K562 (cell line): ENCODE data around the gene KIF26B. TPM values are rescaled to one million over a fixed set of nuclear protein-coding genes. Genes with fewer than 3 reads are reported as not detected.

Source experiments
- ATAC-seq: fragments of 200-7000 bp; cut with Tn5 transposase; 3 replicates; pipeline ENCODE4 v1.9.1; 2020; ENCODE audit warnings: moderate library complexity
- BruUV-seq: library from RNA; stranded (reverse); fragments of 400-500 nt; replicated peaks from 2 replicates; lab custom pipeline; 2021; lab: Mats Ljungman, UMichigan
- CTCF ChIA-PET: fragments of 300-600 bp; formaldehyde crosslinking; extraction: SDS; loops from one replicate; lab custom pipeline; 2021; ENCODE audit warnings: low intra/inter-chr PET ratio; lab: Yijun Ruan, JAX
- POLR2A ChIA-PET: fragments of 300-600, 350-650 bp; sonication (Branson Sonifier 250); formaldehyde crosslinking; extraction: SDS; loops from one replicate; lab custom pipeline; 2021; ENCODE audit warnings: antibody characterized with exemption, inconsistent platforms; lab: Yijun Ruan, JAX
- DNase-seq, 4 experiments: peaks; one replicate each; pipeline versions ENCODE4 v3.0.0 to v3.0.0-alpha.2; 2011 to 2018; ENCODE audit warnings: low spot score in 3 of 4, mixed read lengths in 3 of 4; ENCODE audit errors: extremely low read depth in 1 of 4
- FAIRE-seq: peaks from 2 replicates; lab custom pipeline; 2011; peaks lifted over from hg19 to GRCh38; lab: Jason Lieb, UNC
- H2AFZ ChIP-seq: 2 replicates; pipeline ENCODE4 v1.6.0; 2011; ENCODE audit warnings: low read depth, low read length, control low read depth, inconsistent platforms
- H3K27ac ChIP-seq: fragments of 200-600 bp; 3 replicates; pipeline ENCODE4 v1.8.0; 2011; ENCODE audit warnings: low read depth, mild to moderate bottlenecking, control low read depth, inconsistent platforms, low read length, moderate library complexity, mixed read lengths; ENCODE audit errors: extremely low read depth
- H3K27me3 ChIP-seq, 2 experiments: fragments of 300-600 bp in 1 of 2; 2 replicates in 1 of 2; 3 replicates in 1 of 2; pipeline versions ENCODE4 v1.6.0 to v1.8.0; 2011; ENCODE audit warnings: inconsistent platforms in 2 of 2, low read length in 2 of 2, mild to moderate bottlenecking in 1 of 2, mixed read lengths in 1 of 2, moderate library complexity in 1 of 2; ENCODE audit not compliant: control insufficient read depth in 2 of 2, insufficient read depth in 2 of 2
- H3K36me3 ChIP-seq: fragments of 300-600 bp; 3 replicates; pipeline ENCODE4 v1.8.0; 2011; ENCODE audit warnings: mild to moderate bottlenecking, low read length, inconsistent platforms; ENCODE audit not compliant: control insufficient read depth, insufficient read depth
- H3K4me1 ChIP-seq, 2 experiments: fragments of 200-600 bp in 1 of 2; replicated peaks in 1 of 2; 2 replicates in 1 of 2; 3 replicates in 1 of 2; pipeline versions ENCODE4 v1.5.1 to v1.8.0; 2011; ENCODE audit warnings: inconsistent platforms in 2 of 2, low read length in 2 of 2, mild to moderate bottlenecking in 1 of 2, mixed read lengths in 1 of 2, moderate library complexity in 1 of 2; ENCODE audit not compliant: control insufficient read depth in 2 of 2, insufficient read depth in 2 of 2
- H3K4me2 ChIP-seq: 2 replicates; pipeline ENCODE4 v1.6.1; 2011; ENCODE audit warnings: low read length, control low read depth, inconsistent platforms, mixed read lengths; ENCODE audit not compliant: insufficient read depth
- H3K4me3 ChIP-seq: fragments of 200-600 bp; sonication (generic), shearing (Covaris generic); 2 replicates; pipeline ENCODE4 v1.5.1; 2016; ENCODE audit warnings: control low read depth, inconsistent platforms
- H3K79me2 ChIP-seq: fragments of 200-600 bp; 3 replicates; pipeline ENCODE4 v1.8.0; 2011; ENCODE audit warnings: low read length, inconsistent platforms; ENCODE audit not compliant: control insufficient read depth, insufficient read depth
- H3K9ac ChIP-seq, 2 experiments: 2 replicates each; pipeline versions ENCODE4 v1.6.0 to v1.6.1; 2011; ENCODE audit warnings: low read depth in 2 of 2, low read length in 2 of 2, control low read depth in 1 of 2, inconsistent platforms in 1 of 2, mild to moderate bottlenecking in 1 of 2, mixed read lengths in 1 of 2; ENCODE audit not compliant: insufficient read depth in 1 of 2
- H3K9me1 ChIP-seq: one replicate; pipeline ENCODE4 v1.6.0; 2011; ENCODE audit warnings: inconsistent platforms, mild to moderate bottlenecking, low read length, moderate library complexity; ENCODE audit not compliant: control insufficient read depth, insufficient read depth
- H3K9me3 ChIP-seq: replicated peaks from 2 replicates; pipeline ENCODE4 v1.5.1; 2011; ENCODE audit warnings: low read depth, low read length, inconsistent platforms; ENCODE audit not compliant: control insufficient read depth, insufficient read depth
- H4K20me1 ChIP-seq: replicated peaks from 2 replicates; pipeline ENCODE4 v1.6.1; 2011; ENCODE audit warnings: low read length, inconsistent platforms, mixed read lengths; ENCODE audit not compliant: control insufficient read depth, insufficient read depth
- NCOR1 ChIP-seq: fragments of 450-650 bp; IDR thresholded peaks from 2 replicates; pipeline ENCODE4 v1.6.1; 2016; ENCODE audit warnings: mild to moderate bottlenecking, moderate library complexity
- NFIC ChIP-seq: fragments of 450-650 bp; IDR thresholded peaks from 2 replicates; pipeline ENCODE4 v1.6.1; 2017; ENCODE audit warnings: mild to moderate bottlenecking, inconsistent platforms
- POLR2A ChIP-seq: fragments of 450-650 bp; conservative IDR thresholded peaks from 2 replicates; pipeline ENCODE4 v1.6.1; 2016
- TRIM28 ChIP-seq: fragments of 450-650 bp; IDR thresholded peaks from 2 replicates; pipeline ENCODE4 v1.6.1; 2017
- ZNF76 ChIP-seq: fragments of 250-450 bp; sonication (Bioruptor Pico); IDR thresholded peaks from 2 replicates; pipeline ENCODE4 v1.4.0; 2020; ENCODE audit warnings: mild to moderate bottlenecking, moderate library complexity, borderline replicate concordance
- WGBS: fragments of 100-300 bp; shearing (Covaris generic); methylation state at CpG from one replicate; pipeline ENCODE4 v1.1.6; 2016; ENCODE audit warnings: low coverage, mixed read lengths; ENCODE audit not compliant: insufficient coverage; ENCODE audit errors: missing lambda C conversion rate; 5-methylcytosine and 5-hydroxymethylcytosine counted together
- in situ Hi-C: fragments of 300-500 bp; cut with MboI; formaldehyde crosslinking; loops from 4 replicates; pipeline ENCODE4 v1.15.0; 2018; ENCODE audit warnings: inconsistent platforms, mixed read lengths
- intact Hi-C: fragments of 100-400 bp; cut with micrococcal nuclease; formaldehyde crosslinking; loops from 2 replicates; pipeline ENCODE4 v1.14.2; 2022
- polyA plus RNA-seq, 8 experiments: library from polyadenylated mRNA; depleted of rRNA in 4 of 8; stranded (reverse) in 5 of 8; unstranded in 3 of 8; fragments of >200 nt; fragmentation: Nextera tagmentation in 2 of 8; fragmentation: Illumina TruSeq in 1 of 8; extraction: Ambion mirVana in 2 of 8; extraction: Trizol in 1 of 8; gene quantifications; 2 replicates each; pipeline versions ENCODE4 v1.2.1 to v1.2.3, GENCODE V29; 2011 to 2014; ENCODE audit warnings: inconsistent platforms in 1 of 8, missing spikeins in 1 of 8
- total RNA-seq, 7 experiments: library from RNA; depleted of rRNA in 6 of 7; stranded (reverse); fragments of >200 nt in 6 of 7; fragmentation: Illumina TruSeq in 2 of 7; extraction: Trizol in 2 of 7; gene quantifications; 2 replicates each; pipeline versions ENCODE4 v1.2.1 to v1.2.3, GENCODE V29; 2011 to 2021; ENCODE audit warnings: low replicate concordance in 1 of 7

Gene KIF26B
- total and polyA plus RNA-seq, 9 of the 15 experiments (the other 6 are each of a cell fraction or from before 2014, with no cell fraction given) = 0.02 to 0.08 (median 0.03) TPM; not detected in 6

DNA sequence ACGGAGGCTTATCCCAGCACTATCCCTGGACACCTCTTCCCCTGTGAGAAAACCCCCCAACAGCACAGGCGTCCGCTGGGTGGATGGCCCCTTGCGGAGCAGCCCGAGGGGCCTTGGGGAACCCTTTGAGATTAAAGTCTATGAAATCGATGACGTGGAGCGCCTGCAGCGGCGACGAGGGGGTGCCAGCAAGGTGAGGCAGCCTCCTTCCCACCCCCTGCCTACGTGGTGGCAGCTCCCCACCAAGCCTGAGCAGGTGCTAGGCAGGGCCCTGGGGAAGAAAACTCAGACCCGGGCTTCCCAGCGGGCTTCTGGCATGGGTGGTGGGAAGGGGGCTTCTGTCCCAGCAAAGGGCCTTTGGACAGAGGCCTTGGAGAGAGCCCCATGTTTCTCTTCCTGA lies 543.3 kb downstream of the KIF26B start:
- no peak for ATAC-seq
- POLR2A ChIA-PET = no interaction called here
- BruUV-seq = no TSS peak
- no peak for TF ChIP-seq ZNF76 (CRISPR knock-in tag)
- no peak for TF ChIP-seq NCOR1
- no peak for TF ChIP-seq TRIM28
- no peak overlapping the region for H3K27ac ChIP-seq
- no peak overlapping the region for H3K4me2 ChIP-seq
- CTCF ChIA-PET = no interaction called here
- no peaks in the 10 kb centered on the region; the same call in none of the 2 replicates for H4K20me1 ChIP-seq
- intact Hi-C loops = no loop called here
- no peaks in the 10 kb centered on the region for H3K4me1 ChIP-seq
- no peaks in the 10 kb centered on the region for H3K9me1 ChIP-seq
- no peak for DNase-seq
- H3K9me3 ChIP-seq = no peaks in the 10 kb centered on the region
- in situ Hi-C loops = no loop called here
- H3K4me3 ChIP-seq = no peak overlapping the region
- no peak overlapping the region for H2AFZ ChIP-seq
- no peak overlapping the region; a peak in 1 of 4 replicates for H3K9ac ChIP-seq
- H3K27me3 ChIP-seq = peaks cover 38 to 84% of the 10 kb centered on the region in 2 experiments; a peak in 4 of 5 replicates
- WGBS = 11% methylated on average over 11 of the region's 14 CpGs
- FAIRE-seq = no peak
- H3K79me2 ChIP-seq = no peaks in the 10 kb centered on the region
- H3K36me3 ChIP-seq = no peaks in the 10 kb centered on the region

DNA sequence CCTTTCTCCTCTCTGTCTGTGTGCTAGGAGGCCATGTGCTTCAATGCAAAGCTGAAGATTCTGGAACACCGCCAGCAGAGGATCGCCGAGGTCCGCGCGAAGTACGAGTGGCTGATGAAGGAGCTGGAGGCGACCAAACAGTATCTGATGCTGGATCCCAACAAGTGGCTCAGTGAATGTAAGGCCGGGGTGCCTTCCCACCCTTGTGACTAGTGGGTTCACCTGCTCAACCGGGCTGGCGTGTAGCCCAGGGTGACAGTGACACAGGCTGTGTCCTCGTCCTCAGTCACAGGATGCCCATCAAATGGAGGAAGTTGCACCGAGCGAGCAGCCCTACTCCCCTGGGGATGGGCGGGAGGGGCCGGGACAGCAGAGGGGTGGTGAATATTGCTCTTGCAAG lies 544.1 kb downstream of the KIF26B start:
- TF ChIP-seq NFIC (peak; percentile 72), POLR2A (no peak)
- FAIRE-seq = no peak
- H3K4me2 ChIP-seq = no peak overlapping the region
- DNase-seq = no peak
- H2AFZ ChIP-seq = no peak overlapping the region
- H3K9me1 ChIP-seq = no peaks in the 10 kb centered on the region
- 22% methylated on average over 16 of the region's 16 CpGs for WGBS
- H3K27ac ChIP-seq = no peak overlapping the region
- BruUV-seq = no TSS peak
- ChIA-PET POLR2A (no interaction called here), CTCF (no interaction called here)
- no peaks in the 10 kb centered on the region for H3K79me2 ChIP-seq
- no peak for ATAC-seq
- H3K27me3 ChIP-seq = peaks cover 38 to 84% of the 10 kb centered on the region in 2 experiments; a peak in 4 of 5 replicates
- in situ Hi-C loops (no loop called here), intact Hi-C loops (no loop called here)
- H4K20me1 ChIP-seq = no peaks in the 10 kb centered on the region; the same call in none of the 2 replicates
- no peak overlapping the region for H3K9ac ChIP-seq
- no peaks in the 10 kb centered on the region for H3K4me1 ChIP-seq
- H3K9me3 ChIP-seq = no peaks in the 10 kb centered on the region
- no peak overlapping the region for H3K4me3 ChIP-seq
- no peaks in the 10 kb centered on the region for H3K36me3 ChIP-seq
